COLO668 (cell line): ENCODE measurements around the gene RCHY1.
"Not testable (repeated sequence)": the region's sequence is repeated elsewhere in the genome, so short reads cannot be mapped to it uniquely, and the experiment has no call there.

Experiments used
- DNase-seq: peaks from one replicate; lab custom pipeline; 2025; ENCODE audit not compliant: unreplicated experiment; lab: John Stamatoyannopoulos, UW

Gene RCHY1

GRCh38 chr4:75514131-75514948 lies at the start of gene RCHY1, which contains the start of gene THAP6:
TSS of gene RCHY1 (minus strand) at chr4:75514403. CDS start at chr4:75514286, 117 bp downstream.
TSS of gene THAP6 (plus strand) at chr4:75514473. CDS start at chr4:75515453, 980 bp downstream.
- peak; percentile 97 for DNase-seq

DNA sequence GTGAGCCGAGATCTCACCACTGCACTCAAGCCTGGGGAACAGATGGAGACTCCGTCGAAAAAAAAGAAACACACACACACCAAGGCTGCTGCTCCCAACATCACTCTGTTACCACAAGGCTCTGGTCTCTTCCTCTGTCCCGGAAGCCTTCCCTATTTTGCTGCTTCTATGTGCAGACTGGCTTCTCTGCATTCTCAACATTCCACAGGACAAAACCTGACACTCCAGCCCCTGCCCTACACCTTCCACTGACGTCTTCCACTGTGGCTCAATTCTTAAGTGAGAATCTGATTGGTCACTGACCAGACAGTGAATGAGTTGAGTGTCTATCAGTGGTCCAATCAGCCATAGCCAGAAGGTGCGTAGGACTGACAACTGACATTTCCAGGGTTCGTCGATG lies 47.6 kb upstream of the RCHY1 start:
- DNase-seq = no peak

DNA sequence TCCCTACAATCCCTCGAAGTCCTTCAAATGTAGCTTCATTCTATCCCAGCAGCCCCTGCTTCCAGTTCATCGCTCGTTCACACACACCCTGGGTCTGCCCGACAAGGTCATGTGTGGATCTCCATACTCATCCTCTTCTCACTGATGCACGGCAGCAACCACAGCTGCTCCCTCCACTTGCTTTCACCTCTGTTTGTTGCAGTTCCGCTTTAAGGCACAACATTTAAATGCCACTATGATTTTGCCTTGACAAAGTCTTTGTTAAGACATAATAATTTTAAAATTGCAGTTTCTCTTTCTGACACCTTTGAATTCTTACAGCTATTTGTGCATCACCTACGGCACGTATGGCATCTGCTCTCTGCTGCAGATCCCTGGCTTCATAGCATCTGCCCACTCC lies 43.5 kb upstream of the RCHY1 start:
- no peak for DNase-seq

DNA sequence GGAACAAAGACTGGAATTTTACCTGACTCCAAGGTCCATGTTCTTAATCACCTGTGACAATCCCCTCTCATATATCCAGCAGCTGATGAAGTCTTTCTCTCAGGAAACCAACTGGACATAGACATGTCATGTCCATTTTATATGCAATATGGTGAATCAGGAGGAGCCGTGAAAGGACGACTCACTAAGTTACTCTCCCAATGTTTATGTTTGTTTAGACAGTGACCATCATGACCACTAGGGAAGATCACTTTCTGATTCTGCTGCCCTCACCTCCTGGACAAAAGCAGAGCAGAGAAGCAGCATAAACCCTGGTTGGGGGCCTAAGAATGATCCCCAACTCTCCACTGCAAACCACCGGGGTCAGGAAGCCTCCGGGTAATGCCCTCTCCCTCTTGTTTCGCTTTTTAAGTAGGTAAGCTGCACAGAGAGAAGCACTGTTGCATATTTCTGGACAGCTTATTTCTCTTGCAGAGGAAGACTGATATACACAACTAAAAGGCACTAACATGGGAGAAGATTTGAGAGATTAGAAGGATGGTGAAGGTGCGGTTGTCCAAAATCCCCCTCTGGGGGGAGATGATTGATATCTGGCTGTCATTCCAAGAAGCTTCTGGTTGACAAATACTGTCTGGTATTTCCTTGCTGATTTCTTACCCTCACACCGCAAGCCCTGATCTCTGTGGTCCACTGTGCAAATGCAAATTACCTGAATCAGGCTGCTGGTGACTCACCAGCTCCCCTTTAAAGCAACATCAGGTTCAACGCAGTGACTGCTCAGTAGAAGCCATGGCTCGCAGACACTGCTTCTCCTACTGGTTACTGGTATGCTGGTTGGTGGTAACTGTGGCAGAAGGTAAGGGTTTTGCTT lies 41.3 kb upstream of the RCHY1 start, which contains the start of gene ODAPH:
Gene ODAPH, plus strand, starts transcription at position 773 of the 871 bp plus-strand sequence. Its CDS starts 17 bp downstream, at position 790.
- DNase-seq = no peak

GRCh38 chr4:75552452-75552851 lies 38.2 kb upstream of the RCHY1 start:
- no peak for DNase-seq

DNA sequence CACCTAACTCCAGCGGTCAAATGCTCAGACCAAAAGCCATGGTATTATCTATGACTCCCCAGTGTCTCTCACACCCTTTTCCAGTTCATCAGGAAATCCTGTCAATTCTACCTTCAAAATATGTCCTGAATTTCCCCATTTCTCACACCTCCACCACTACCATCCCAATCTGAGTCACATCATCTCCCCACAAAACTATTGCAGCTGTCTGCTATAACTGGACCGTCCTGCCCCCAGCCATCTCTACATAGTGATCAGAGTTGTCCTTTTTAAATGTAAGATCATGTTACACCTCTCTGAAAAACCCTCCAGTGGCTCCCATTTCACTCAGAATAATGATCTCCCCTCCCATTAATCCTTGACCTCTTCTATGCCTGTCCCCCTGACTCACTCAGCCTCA lies 34.8 kb upstream of the RCHY1 start:
- DNase-seq = no peak

DNA sequence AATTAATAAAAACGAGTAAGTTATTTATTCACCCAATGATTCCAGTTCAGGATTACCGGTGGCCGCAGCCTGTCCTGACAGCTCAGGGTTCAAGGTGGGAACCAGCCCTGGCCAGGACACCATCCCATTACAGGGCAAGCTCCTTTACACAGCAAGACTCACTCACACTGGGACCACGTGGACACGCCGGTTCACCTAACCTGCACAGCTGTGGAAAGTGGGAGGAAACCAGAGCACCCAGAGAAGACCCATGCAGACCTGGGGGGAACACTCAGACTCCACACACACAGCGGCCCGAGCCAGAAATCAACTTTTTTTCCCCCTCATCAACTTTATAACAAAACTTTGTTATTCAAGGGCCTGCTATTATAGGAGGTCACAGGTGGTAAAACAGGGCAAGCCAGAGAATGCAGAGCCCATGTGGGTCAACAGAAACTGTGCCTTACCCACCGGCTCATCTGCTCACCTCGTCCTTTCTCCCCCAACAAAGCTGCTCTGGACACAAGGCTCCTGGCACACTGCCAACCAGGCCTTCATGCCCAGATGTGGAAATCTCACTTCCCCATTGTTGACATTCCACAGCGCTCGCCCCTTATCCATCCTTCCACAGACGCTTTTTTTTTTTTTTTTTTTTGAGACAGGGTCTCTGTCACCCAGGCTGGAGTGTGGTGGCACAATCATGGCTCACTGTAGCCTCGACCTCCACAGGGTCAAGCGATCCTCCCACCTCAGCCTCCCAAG lies 33.6 kb upstream of the RCHY1 start:
- DNase-seq = peak; percentile 49

GRCh38 chr4:75545526-75545925 lies 31.3 kb upstream of the RCHY1 start:
- no peak for DNase-seq

DNA sequence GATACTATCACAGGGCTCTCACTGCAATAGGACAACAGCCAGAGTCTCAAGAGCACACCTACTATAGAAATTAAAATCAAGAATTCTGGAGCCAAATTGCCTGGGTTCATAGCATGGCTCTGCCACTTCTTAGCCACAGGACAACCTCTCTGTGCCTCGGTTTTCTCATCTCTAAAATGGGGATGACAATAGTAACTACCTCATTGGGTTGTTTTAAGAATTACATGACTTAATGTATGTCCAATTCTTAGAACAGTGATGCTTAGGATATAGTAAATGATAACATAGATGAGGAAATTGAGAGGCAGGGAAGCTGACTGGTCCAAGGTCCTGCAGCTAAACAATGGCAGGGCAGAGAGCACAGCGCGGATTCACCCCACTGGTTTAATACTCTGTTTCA lies 30.7 kb upstream of the RCHY1 start:
- no peak for DNase-seq

DNA sequence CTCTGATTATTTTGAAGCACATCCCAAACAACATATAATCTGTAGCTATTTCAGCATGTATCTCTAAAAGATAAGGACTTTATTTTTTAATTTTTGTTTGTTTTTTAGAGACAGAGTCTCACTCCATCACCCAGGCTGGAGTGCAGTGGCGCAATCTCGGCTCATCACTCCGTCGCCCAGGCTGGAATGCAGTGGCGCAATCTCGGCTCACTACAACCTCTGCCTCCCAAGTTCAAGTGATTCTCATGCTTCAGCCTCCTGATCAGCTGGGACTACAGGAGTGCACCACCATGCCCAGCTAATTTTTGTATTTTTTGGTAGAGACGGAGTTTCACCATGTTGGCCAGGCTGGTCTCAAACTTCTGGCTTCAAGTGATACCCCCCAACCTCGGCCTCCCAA lies 30.0 kb upstream of the RCHY1 start:
- not testable (repeated sequence) for DNase-seq

DNA sequence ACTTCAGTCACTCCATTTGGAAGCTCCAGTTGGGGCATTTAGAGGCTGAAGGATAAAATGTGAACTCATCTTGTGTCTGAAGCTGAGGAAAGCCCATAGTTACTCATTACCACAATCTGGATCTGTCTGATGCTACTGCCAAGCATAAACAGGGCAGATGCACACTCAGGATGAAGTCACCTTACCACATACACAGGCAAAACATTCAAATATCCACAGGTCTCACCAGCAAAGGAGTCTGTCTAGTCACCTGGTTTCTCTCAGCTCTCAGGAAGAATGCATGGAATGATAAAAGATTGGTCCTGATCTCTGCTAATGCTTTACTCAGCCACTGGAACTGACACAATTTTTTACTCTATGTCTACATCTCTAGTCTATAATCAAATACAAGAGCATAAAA lies 28.6 kb upstream of the RCHY1 start:
- DNase-seq = no peak

GRCh38 chr4:75537308-75537707 lies 23.1 kb upstream of the RCHY1 start:
- not testable (repeated sequence) for DNase-seq

GRCh38 chr4:75533926-75534325 lies 19.7 kb upstream of the RCHY1 start:
- DNase-seq = not testable (repeated sequence)

DNA sequence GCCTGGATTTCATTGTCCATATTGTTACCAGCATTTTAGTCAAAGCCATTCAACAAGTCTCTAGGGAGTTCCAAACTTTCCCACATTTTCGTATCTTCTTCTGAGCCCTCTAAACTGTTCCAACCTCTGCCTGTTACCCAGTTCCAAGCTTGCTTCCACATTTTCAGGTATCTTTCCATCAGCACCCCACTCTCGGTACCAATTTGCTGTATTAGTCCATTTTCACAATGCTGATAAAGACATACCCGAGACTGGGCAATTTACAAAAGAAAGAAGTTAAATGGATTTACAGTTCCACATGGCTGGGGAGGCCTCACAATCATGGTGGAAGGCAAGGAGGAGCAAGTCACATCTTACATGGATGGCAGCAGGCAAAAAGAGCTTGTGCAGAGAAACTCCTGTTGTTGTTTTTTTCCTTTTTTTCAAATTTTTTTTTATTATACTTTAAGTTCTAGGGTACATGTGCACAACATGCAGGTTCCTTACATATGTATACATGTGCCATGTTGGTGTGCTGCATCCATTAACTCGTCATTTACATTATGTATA lies 19.2 kb upstream of the RCHY1 start:
- not testable (repeated sequence) for DNase-seq

- DNase-seq = not testable (repeated sequence)
Observed at GRCh38 chr4:75531536-75532143, 17.4 kb upstream of the RCHY1 start.

DNA sequence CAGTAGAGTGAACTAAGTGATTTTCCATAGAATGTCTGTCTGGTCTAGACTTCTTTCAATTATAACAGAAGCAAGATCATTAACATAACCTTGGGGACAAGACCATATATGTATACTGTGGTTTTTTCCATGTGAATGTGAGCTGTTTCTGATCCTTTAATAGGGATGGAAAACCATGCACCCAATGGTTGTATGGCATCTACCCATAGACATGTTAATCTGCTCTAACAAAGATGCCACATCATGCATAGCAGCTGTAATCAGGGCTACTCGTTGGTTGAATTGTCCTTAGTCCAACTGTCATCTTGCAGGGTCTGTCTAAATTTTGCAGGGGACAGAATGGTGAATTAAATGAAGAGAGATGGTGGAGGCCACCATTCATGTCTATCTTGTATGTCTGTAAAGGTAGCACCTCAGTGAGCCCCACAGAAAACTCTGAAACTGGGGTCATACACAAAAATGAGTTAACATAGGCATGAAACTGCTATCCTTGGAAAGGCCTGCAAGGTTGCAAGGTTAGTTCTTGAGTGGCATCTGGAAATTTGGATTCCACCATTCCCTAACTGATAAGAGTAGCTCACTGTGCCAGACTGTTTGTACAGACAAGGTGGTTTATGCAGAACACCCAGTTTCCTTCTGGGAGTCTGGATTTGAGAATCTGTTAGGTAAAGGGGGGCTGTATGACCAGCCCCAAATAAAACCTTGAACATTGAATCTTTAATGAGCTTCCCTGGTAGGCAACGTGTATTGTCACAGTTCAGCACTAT lies 16.5 kb upstream of the RCHY1 start:
- no peak for DNase-seq

- DNase-seq = no peak
Observed at GRCh38 chr4:75527482-75527881, 13.3 kb upstream of the RCHY1 start.

DNA sequence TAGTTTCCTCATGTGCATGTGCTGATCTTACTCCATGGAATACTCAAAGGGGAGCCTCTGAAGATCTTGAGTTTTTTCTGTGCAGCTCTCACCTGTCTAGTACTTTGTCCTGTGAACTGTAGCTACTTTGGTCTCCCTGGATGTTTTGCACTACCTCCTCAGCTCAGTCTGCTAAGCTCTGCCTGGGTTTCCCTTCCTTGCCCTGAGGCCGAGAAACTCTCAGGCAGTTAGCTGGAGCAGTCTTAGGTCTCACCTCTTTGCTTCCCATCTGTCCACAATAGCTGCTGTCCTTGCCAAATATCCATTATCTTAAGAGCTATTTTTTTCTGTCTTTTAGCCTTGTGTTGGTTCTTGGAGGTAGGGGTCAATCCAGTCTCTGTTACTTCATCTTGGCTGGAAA lies 11.7 kb upstream of the RCHY1 start:
- no peak for DNase-seq

- no peak for DNase-seq
Observed at GRCh38 chr4:75525086-75525485, 10.9 kb upstream of the RCHY1 start.

GRCh38 chr4:75519452-75519851 lies 5.2 kb upstream of the RCHY1 start:
- not testable (repeated sequence) for DNase-seq
